GM19035 (cell line): Measurements from ENCODE around the gene METTL9.
A peak's percentile ranks its signal among the peaks of the same experiment; 100 is the strongest.
"Not testable (repeated sequence)": the region's sequence is repeated elsewhere in the genome, so short reads cannot be mapped to it uniquely, and the experiment has no call there.

ENCODE experiments used
- ATAC-seq: cut with Tn5 transposase; IDR thresholded peaks from one replicate; pipeline ENCODE4 v1.9.1; 2021; ENCODE audit not compliant: unreplicated experiment

Gene METTL9

DNA sequence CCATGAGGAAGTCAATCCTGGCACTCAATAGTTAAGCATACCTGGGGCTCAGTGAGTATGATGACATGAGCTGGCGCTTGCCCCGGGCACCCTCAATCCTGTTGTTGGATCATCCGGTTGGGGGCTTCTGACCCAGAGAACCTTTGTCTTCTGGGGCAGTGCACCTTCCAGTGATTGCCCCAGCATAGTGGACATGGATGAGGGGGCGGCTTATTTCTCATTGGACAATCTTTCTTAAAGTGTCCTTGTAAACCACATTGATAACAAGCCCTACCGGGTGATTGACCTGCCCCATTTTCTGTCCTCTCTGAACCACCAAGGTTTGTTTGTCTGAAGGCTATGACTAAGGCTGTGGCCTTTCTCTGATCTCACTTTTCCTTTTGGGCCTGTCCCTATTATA, 34.8 kb downstream of the METTL9 start:
- ATAC-seq, result no peak

DNA sequence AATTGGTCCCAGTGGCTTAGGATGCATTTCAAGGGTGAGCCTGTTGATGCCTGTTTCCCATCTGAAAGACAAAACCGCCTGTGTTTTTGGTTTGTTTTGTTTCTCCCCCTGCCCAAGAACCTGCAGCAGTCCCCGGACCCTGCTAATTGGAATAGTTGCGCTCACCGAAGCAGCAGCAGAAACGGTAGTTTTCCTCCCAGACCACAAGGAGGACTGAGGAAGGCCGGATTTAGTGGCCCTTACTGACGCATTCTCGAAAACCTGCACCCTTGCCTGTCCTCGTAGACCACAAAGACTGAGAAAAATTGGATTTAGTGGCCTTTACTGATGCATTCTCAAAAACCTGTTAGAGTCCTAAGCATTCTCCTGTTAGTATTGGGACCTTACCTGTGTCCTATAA, 36.3 kb downstream of the METTL9 start:
- ATAC-seq, result not testable (repeated sequence)

DNA sequence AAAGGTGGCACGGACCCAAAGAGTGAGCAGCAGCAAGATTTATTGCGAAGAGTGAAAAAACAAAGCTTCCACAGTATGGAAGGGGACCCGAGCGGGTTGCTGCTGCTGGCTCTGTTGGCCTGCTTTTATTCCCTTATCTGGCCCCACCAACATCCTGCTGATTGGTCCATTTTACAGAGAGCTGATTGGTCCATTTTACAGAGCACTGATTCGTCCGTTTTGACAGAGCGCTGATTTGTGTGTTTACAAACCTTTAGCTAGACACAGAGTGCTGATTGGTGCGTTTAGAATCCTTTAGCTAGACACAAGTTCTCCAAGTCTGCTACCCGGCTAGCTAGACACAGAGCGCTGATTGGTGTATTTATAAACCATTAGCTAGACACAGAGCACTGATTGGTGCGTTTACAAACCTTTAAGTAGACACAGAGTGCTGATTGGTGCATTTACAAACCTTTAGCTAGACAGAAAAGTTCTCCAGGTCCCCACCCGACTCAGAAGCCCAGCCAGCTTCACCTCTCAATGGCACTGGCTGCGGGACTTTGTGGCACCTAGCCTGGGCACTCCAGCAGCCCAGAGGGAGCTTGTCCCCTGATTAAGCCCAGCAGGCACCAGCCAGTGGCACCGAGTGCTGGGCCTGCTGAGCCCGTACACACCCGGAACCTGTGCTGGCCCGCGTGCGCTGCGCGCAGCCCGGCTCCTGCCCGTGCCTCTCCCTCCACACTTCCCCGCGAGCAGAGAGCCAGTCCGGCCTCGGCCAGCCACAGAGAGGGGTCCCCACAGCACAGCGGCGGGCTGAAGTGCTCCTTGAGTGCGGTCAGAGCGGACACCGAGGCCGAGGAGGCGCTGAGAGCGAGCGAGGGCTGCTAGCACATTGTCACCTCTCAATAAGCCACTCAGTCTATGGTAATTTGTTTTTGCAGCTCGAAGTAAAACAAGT, 37.9 kb downstream of the METTL9 start:
- ATAC-seq, result no peak

DNA sequence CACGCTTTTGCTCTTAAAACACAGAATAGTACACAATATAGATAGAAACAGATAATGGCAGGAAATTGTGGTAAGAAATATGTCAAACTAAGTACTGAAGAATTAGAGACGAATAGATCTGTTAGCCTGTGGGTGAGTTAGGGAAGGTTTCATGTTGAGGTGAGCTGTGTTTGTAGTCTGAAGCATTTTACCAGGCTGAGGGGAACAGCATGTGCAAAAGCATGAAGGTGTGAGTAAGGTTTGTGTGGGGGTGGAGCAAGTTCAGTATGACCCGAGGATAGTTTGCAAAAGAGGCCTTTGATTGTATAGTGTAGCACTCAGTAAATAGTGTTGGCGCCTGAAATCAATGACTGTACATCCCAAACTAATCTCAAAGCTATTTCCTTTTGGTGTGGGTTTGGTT, 39.2 kb downstream of the METTL9 start:
- ATAC-seq, result no peak

DNA sequence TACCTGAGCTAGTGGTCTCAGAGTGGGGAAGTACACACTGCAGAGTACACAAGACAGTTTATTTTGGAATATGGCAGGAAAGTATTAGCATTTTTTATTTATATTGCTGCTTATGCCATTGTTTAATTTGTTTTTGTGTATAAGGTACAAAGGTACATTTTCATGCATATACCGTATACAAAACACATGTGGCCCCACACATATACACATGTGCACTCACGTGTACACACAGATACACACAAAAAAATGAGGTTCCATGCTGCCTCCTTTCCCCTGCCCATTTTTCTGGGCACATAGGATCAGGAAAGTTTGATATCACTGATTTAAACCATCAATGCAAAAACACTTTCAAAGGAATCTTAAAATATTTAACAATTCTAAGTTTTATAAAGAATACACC, 40.1 kb downstream of the METTL9 start:
- ATAC-seq, result no peak

DNA sequence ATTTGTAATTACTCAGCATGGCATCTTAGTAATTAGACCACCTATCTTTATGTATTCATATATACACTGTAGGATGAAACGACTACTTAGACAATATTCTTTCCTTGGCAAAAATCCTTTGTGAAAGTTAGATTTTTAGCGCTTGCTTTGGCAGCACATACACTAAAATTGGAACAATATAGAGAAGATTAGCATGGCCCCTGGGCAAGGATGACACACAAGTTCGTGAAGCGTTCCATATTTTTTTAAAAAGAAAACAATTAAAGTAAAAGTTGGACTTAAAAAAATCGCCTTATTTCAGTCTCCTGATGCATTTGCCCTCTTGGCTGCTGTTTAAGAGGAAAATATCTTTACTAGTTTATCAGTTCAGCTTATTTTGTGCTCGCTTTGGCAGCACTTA, 42.5 kb downstream of the METTL9 start:
- no peak for ATAC-seq

DNA sequence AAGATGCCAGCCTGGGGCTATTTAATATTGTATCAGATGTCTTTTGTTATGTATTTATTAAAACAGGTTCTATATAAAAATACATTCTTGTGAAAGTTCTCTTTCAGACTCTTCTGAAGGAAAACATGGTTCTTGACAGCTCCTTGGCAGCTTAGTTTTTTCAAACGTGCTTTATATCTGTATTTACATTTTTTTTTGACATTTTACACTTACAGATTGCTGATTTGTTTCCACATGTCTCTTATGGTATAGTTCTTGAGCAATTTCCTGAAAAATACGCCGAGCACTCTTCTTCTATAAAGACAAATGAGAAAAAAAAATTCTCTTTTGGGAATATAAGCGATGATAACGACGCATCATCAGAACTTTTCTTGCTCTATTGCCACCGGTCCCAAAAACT, 43.5 kb downstream of the METTL9 start:
- no peak for ATAC-seq

DNA sequence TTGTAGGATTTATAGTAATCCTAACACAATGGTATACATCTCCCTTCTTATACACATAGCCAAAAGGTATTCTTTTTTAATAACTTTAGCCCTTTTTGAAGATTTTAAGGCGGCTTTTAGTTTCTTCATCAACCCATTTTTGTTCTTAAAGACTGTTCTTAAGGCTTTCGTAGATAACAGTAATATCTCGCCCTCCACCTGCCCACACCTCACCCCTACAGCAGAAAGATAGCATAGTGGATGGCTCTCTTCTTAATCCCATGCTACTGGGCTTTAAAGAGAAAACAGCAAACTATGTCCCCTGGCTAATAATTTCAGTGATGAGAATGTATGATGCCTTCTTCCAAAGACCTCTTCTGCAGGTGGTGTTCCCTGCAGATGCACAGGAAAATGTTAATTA, 44.4 kb downstream of the METTL9 start:
- ATAC-seq, result no peak

DNA sequence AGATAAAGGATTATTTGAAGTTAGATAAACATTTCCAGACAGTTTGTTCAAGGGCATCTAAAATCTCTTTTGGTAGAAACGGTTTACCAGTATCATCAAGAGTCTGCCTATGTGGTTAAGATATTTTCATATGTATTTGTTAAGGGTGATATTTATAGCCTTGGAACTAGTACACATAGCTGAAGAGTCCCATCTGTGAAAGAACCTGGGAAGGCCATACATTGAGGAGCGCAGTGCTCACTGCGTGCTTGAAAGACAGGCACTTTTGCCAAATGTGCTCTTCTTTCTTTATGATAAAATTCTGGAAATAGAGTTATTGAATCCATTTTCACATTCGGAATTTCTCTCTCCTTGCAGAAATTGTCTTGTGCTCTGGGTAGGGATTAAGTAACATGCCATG, 45.3 kb downstream of the METTL9 start:
- no peak for ATAC-seq

DNA sequence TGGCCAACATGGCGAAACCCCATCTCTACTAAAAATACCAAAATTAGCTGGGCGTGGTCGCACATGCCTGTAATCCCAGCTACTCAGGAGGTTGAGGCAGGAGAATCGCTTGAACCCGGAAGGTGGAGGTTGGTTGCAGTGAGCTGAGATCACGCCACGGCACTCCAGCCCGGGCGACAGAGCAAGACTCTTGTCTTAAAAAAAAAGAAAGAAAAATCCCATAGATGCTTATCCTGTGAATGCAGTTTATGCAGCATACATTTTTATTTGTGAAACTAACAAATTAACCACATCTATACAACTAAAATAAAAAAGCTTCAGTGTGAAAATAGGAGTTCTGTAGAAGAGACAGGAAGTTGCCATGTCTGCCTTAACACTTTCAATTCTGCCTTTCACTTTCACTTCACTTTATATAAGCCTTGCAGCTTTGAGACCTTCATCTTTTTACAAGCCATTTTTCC, 45.9 kb downstream of the METTL9 start:
- no peak for ATAC-seq

DNA sequence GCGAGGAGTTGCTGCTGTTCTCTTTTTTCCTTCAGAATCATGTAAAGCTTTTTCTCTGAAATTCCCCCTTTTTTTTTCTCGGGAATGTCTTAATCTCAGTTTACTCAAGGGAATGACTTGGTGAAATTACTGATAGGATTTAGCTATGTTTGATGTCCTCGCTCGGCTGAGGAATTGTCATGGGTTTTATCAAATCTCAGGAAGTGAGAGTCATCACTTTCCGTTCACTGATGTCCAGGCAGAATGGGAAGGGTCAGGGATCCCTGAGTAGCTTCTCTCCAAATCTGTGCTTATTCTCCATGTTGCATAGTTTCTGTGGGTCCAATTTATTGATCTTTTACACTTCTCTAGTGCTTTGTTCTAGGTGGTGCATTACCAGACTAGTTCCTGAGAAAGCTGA, 46.7 kb downstream of the METTL9 start:
- no peak for ATAC-seq

DNA sequence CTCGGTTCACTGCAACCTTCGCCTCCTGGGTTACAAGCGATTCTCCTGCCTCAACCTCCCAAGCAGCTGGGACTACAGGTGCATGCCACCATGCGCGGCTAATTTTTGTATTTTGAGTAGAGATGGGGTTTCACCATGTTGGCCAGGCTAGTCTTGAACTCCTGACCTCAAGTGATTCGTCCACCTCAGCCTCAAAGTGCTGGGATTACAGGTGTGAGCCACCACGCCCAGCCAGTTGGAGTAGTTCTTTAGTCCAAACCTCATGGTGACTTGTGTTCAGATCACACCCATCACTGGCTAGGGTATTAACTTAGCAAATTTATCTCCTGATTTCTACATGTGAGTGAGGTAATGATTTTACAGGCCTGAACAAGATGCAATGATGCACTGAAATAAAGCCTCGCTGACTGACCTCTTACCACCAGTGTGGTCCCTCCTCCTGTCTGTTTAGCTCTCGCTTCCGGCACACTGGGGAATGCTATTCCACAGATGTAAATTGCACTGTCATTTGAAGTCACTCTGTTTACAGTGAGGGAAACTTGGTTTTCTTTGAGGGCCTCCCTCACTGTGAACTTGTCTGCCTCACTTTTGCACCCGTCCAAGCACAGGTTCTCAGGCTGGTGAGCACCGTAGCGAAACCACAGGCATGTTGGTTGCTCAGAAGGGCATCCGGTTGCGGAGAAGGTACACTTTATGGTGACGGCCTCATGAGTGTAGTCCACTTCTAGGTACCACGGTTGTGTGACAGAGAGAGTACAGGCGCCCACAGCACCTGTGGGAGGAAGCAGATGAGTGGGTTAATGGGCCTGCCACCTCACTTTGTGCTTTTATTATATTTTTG, 47.6 kb downstream of the METTL9 start:
- ATAC-seq, result peak; percentile 88

DNA sequence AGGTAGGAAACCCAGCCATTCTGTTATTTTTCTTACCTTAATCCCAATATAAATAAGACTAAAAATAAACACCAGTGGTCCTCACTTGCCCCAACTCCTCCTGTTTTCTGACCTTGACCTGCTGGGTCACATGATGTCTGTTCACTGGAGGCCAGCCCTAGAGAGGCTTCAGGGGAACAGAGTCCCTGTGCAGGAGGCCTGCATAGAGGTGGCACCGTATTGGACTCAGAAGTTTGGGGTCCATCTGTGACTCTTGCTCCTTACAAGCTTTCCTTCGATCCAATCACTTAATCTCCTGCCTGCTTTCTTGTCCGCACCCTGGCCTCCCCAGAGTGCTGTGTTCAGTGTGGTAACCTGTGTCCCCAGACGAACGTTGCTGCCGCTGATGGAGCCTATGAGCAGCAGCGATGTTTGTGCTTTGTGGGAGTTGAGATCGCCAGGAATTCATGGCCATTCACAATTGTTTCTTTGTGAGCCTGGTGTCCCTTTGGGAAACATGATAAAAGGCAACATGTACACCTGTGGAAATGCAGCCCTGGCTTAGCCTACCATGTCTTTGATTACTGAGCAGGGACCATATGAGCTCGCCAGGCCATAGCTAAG, 48.3 kb downstream of the METTL9 start:
- ATAC-seq, result no peak

DNA sequence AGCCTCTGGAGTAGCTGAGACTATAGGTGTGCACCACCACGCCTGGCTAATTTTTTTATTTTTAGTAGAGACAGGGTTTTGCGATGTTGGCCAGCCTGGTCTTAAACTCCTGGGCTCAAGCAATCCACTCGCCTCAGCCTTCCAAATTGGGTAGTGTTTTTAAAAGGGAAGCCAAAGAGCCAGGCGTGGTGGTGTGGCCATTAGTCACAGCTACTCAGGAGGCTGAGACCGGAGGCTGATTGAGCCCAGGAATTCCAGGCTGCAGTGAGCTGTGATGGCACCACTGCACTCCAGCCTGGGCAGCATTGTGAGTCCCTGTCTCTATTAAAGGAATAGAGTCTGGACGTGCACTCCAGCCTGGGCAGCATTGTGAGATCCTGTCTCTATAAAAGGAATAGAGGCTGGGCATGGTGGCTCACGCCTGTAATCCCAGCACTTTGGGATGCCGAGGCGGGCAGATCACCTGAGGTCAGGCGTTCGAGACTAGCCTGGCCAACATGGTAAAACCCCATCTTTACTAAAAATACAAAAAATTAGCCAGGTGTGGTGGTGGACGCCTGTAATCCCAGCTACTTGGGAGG, 50.5 kb downstream of the METTL9 start:
- not testable (repeated sequence) for ATAC-seq

DNA sequence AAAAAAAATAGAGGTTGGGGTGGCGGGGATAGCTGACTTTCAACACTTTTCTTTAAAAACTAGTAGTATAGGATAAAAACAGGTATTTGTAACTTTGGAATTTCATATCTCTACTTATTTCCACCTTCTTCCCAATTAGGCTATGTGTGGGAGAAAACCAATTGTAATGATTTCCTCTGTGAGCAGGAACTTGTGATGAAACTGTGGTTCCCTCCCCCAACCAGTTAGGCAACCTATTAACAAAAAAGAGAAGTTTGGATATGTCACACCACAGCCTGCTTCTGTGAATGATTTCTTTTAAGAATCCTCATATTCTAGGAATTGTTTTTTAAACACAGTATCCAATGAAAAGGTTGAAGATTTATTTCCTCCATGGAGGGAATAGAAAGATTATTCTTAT, 51.1 kb downstream of the METTL9 start:
- ATAC-seq, result no peak

DNA sequence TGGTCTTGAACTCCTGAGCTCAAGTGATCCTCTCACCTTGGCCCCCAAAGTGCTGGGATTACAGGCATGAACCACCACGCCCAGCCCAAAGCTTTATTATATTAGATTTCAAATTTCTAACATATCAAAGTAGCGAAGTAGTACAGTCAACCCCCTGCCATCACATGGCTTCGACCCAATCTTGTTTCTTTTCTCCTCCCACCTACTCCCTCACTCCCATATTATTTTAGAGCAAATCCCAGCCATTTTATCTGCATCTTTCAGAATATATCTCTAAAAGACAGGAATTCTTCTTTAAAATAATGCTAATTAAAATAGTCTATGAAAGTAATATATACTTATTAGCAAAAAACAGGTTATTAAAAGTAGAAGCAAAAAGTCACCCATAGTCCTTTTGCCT, 52.1 kb downstream of the METTL9 start:
- no peak for ATAC-seq

DNA sequence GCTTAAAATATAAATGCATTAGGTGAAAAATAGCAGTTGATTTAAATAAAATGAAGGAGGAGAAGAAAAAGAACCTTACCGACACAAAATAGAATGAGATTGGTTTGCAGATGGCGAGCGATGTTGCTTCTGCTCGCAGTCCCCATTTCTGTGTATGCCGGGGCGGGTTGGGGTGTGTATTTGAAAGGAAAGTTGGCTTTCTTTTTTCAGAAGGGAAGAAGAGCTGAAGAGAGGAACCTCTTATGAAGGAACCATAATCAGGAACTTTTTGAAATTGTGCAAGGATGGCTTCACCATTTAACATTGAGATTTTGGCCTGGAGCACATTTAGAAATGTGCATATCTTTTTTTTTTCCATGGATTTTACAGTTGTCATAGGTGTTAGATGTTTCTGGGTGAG, 53.1 kb downstream of the METTL9 start, which contains the start of gene IGSF6:
TSS of gene IGSF6 (minus strand) at position 156 of the 400 bp plus-strand sequence. CDS start at position 146, 10 bp downstream.
- ATAC-seq, result no peak

DNA sequence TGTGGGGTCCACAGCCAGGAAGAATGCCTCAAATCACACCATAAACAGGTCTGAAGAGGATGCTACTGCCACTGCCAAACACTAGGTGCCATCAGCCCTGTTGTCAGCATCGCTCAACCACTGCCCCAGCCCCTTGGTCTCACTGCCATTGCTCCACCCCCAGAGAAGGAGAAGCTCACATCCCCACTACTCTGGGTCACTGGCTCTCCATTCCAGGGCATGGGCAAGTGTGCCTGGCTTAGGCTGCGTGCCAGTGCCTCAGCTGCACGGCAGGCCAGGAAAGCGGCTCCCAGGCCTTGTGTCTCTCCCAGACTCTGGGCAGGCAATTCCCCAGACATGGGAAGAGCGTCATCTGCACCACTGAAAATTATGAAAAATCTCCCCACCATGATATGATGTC, 54.2 kb downstream of the METTL9 start:
- no peak for ATAC-seq

DNA sequence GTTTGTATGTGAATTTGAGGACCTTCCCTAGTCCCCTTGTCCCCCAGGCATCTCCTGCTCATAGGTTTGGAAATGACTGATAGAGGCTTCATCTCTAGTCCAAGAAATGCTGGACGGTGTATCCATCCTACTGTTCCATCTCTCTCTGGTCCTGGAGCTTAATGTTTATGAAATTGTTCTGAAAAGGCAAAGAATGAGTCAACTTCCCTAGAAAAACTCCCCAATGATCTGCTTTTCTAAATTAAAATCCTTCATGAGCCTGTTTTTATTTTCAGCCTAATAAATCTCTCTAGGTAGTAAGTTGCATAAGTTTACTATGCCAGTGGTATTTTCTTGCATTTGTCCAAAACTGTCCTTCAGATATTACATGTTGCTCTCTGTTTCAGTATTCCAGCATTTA, 55.1 kb downstream of the METTL9 start:
- ATAC-seq, result no peak

DNA sequence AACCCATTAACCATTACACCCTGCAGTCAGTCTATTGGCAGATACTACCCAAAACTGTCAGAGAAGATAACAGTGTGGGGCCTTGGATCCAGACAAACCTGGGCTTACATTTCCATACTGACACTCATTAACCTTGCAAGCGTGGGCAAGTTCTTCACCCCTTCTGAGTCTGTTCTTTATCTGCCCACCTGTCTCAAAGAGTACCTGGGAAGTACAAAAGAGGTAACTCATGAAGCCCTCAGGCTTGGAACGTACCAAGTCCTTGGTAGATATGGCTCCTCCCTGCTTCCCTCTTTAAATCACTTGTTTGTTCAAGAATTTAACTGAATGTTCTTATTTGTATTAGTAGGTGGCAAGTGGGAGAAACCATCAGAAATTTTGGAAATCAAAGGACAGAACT, 55.5 kb downstream of the METTL9 start:
- ATAC-seq, result no peak
